Measurements from ENCODE around the gene ZDHHC14. TPM values are rescaled to one million over a fixed set of nuclear protein-coding genes. Genes with fewer than 3 reads are reported as not detected.

The ZDHHC14 gene
- total RNA-seq, 1 experiment from 2014 or later: 3.2 TPM

- ChIA-PET CTCF (interaction anchor here (1.3 kb wide), 1 partner anchor 11 kb away, joined by 3 read pairs; no protein-coding TSS in a partner anchor), POLR2A (no interaction called here)
- H3K36me3 Mint-ChIP-seq (ENCODE audit: insufficient read depth, unreplicated experiment): no peaks in the 10 kb centered on the region
- BruUV-seq (replicated peaks): no TSS peak
- TF ChIP-seq CTCF (IDR thresholded peaks at IDR 0.05; ENCODE audit: unreplicated experiment): no peak
- H3K27me3 Mint-ChIP-seq (ENCODE audit: insufficient read depth, unreplicated experiment): no peaks in the 10 kb centered on the region
- intact Hi-C loops (cut with micrococcal nuclease): no loop called here
- H3K4me1 Mint-ChIP-seq (ENCODE audit: insufficient read depth, unreplicated experiment): no peaks in the 10 kb centered on the region
- no peak overlapping the region for H3K4me3 Mint-ChIP-seq (ENCODE audit: unreplicated experiment)
- H3K27ac Mint-ChIP-seq (ENCODE audit: low read depth, unreplicated experiment): no peak overlapping the region
- no peak for DNase-seq (ENCODE audit: unreplicated experiment)
- no peaks in the 10 kb centered on the region for H3K9me3 Mint-ChIP-seq (ENCODE audit: unreplicated experiment)
Observed at GRCh38 chr6:157659536-157660271, 278.7 kb downstream of the ZDHHC14 start.

- Mint-ChIP-seq H3K27ac (ENCODE audit: low read depth, unreplicated experiment) (no peak overlapping the region), H3K9me3 (ENCODE audit: unreplicated experiment) (no peaks in the 10 kb centered on the region), H3K27me3 (ENCODE audit: insufficient read depth, unreplicated experiment) (no peaks in the 10 kb centered on the region), H3K4me1 (ENCODE audit: insufficient read depth, unreplicated experiment) (no peaks in the 10 kb centered on the region), H3K4me3 (ENCODE audit: unreplicated experiment) (no peak overlapping the region), H3K36me3 (ENCODE audit: insufficient read depth, unreplicated experiment) (no peaks in the 10 kb centered on the region)
- ChIA-PET CTCF (no interaction called here), POLR2A (no interaction called here)
- TF ChIP-seq CTCF (IDR thresholded peaks at IDR 0.05; ENCODE audit: unreplicated experiment): no peak
- DNase-seq (ENCODE audit: unreplicated experiment): no peak
- intact Hi-C loops (cut with micrococcal nuclease): no loop called here
- no TSS peak for BruUV-seq (replicated peaks)
Observed at GRCh38 chr6:157660414-157660813, 279.4 kb downstream of the ZDHHC14 start.

GRCh38 chr6:157661652-157662051 lies 280.7 kb downstream of the ZDHHC14 start:
- no TSS peak for BruUV-seq (replicated peaks)
- H3K27ac Mint-ChIP-seq (ENCODE audit: low read depth, unreplicated experiment): no peak overlapping the region
- intact Hi-C loops (cut with micrococcal nuclease): no loop called here
- ChIA-PET POLR2A (interaction anchor here (1.5 kb wide), 1 partner anchor 54 kb away, joined by 3 read pairs; no protein-coding TSS in a partner anchor), CTCF (interaction anchor here (1.3 kb wide), 1 partner anchor 347 kb away, joined by 5 read pairs; no protein-coding TSS in a partner anchor)
- no peak overlapping the region for H3K4me3 Mint-ChIP-seq (ENCODE audit: unreplicated experiment)
- H3K36me3 Mint-ChIP-seq (ENCODE audit: insufficient read depth, unreplicated experiment): no peaks in the 10 kb centered on the region
- TF ChIP-seq CTCF (IDR thresholded peaks at IDR 0.05; ENCODE audit: unreplicated experiment): no peak
- no peaks in the 10 kb centered on the region for H3K27me3 Mint-ChIP-seq (ENCODE audit: insufficient read depth, unreplicated experiment)
- DNase-seq (ENCODE audit: unreplicated experiment): no peak
- no peaks in the 10 kb centered on the region for H3K9me3 Mint-ChIP-seq (ENCODE audit: unreplicated experiment)
- no peaks in the 10 kb centered on the region for H3K4me1 Mint-ChIP-seq (ENCODE audit: insufficient read depth, unreplicated experiment)

GRCh38 chr6:157663261-157663660 lies 282.3 kb downstream of the ZDHHC14 start:
- CTCF ChIA-PET: interaction anchor here (0.5 to 0.7 kb wide), 2 partner anchors 94 to 281 kb away, joined by 3 read pairs; no protein-coding TSS in a partner anchor
- H3K27me3 Mint-ChIP-seq (ENCODE audit: insufficient read depth, unreplicated experiment): no peaks in the 10 kb centered on the region

More at GRCh38 chr6:157663261-157663660, 282.3 kb downstream of the ZDHHC14 start:
- H3K4me3 Mint-ChIP-seq (ENCODE audit: unreplicated experiment): no peak overlapping the region
- peaks cover 11% of the 10 kb centered on the region for H3K4me1 Mint-ChIP-seq (ENCODE audit: insufficient read depth, unreplicated experiment)
- intact Hi-C loops (cut with micrococcal nuclease): no loop called here
- POLR2A ChIA-PET: interaction anchor here (0.6 to 1.7 kb wide), 3 partner anchors 8 to 346 kb away, joined by 3 read pairs; no protein-coding TSS in a partner anchor
- no peaks in the 10 kb centered on the region for H3K9me3 Mint-ChIP-seq (ENCODE audit: unreplicated experiment)
- H3K27ac Mint-ChIP-seq (ENCODE audit: low read depth, unreplicated experiment): no peak overlapping the region
- BruUV-seq (replicated peaks): no TSS peak
- no peak for TF ChIP-seq CTCF (IDR thresholded peaks at IDR 0.05; ENCODE audit: unreplicated experiment)
- H3K36me3 Mint-ChIP-seq (ENCODE audit: insufficient read depth, unreplicated experiment): no peaks in the 10 kb centered on the region
- no peak for DNase-seq (ENCODE audit: unreplicated experiment)

Data from MCF 10A (cell line).